Muscle of arm (tissue), 12 donors: ENCODE measurements around the gene MTERF4. TPM values are rescaled to one million over a fixed set of nuclear protein-coding genes. Genes with fewer than 3 reads are reported as not detected.
A peak's percentile ranks its signal among the peaks of the same experiment; 100 is the strongest.

Experiments
- DNase-seq: peaks from one replicate; pipeline ENCODE4 v3.0.0-alpha.2; 2013
- polyA plus RNA-seq, 12 donors: library from polyadenylated mRNA; unstranded; fragments of 120-200 nt; gene quantifications; one replicate each; pipeline ENCODE4 v1.2.1, GENCODE V29; 2013; ENCODE audit not compliant: insufficient read length in 12 of 12

MTERF4 gene
- polyA plus RNA-seq, 12 donors = 18.2 to 74.1 (median 35.0) TPM; not detected in 1

DNA sequence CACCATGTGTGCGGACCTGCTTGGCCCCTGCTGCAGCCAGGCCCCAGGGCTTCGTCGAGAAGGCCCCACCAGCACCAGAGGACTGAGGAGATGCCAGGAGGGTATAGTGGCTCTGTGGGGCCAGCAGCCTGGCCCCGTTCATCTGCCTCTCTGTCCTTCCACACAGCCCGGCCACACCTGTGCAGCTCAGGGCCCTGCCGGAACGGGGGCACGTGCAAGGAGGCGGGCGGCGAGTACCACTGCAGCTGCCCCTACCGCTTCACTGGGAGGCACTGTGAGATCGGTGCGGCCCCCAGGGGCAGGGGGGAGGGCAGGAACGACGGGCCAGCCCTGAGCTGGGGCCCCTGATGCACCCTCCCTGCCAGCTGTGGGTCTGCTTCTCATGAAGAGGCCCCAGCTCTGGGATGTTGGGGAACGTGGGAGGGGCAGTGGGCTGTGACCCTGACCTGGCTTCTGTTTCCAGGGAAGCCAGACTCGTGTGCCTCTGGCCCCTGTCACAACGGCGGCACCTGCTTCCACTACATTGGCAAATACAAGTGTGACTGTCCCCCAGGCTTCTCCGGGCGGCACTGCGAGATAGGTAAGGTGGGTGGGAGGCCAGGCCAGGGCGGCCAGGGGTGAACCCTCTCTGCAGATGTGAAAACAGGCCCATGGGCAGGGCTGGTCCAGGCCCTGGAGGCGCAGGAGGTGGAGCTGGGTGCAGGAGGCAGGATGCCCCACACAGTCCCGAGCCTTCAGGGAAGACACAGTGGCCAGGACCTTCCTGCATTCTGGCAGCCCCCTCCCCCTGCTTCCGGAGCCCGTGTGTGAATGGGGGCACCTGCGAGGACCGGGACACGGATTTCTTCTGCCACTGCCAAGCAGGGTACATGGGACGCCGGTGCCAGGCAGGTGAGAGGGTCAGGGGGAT, 50.3 kb downstream of the MTERF4 start:
- DNase-seq = no peak

DNA sequence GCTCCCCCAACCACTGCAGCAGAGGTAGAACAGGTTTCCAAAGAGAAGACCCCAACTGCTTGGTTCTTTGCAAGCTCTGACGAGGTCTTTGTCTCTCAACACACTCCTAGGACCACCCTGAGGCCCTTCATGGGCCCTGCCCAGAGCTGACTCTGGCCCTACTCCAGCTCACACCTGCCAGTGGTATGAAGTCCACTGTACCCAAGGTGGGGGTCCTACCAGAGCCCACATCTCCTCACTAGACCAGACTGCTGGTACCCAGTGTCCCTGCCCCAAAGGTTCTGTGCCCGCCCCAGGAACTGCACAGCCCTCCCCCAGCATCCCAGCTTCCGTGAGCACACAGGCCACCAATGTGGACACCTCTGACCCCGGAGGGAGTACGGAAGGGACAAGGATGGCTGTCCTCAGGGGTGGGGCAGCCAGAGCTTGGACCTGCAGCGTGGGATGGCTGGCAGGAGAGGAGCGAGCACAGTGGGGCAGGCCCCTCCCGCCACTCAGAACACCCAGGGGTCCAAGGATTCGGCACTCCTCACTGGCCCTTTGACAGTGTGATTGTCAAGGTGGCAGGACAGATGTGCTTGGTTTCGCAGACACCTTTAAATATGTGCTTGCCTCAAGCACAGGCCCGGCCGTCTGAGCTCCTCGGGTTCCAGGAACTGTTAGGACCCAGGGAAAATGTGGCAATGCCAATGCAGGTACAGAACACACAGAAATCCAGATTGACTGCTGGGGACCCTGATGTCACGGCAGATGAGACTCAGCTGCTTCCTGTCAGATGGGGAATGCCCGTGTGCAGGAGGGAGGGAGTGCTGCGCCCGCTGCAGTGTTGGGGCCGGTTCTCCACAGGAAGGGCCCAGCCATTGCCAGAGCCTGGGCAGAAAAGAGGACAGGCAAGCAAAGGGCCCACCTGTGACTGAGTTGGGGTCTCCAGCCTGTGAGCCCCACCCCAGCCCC, 51.2 kb downstream of the MTERF4 start:
- DNase-seq = no peak

DNA sequence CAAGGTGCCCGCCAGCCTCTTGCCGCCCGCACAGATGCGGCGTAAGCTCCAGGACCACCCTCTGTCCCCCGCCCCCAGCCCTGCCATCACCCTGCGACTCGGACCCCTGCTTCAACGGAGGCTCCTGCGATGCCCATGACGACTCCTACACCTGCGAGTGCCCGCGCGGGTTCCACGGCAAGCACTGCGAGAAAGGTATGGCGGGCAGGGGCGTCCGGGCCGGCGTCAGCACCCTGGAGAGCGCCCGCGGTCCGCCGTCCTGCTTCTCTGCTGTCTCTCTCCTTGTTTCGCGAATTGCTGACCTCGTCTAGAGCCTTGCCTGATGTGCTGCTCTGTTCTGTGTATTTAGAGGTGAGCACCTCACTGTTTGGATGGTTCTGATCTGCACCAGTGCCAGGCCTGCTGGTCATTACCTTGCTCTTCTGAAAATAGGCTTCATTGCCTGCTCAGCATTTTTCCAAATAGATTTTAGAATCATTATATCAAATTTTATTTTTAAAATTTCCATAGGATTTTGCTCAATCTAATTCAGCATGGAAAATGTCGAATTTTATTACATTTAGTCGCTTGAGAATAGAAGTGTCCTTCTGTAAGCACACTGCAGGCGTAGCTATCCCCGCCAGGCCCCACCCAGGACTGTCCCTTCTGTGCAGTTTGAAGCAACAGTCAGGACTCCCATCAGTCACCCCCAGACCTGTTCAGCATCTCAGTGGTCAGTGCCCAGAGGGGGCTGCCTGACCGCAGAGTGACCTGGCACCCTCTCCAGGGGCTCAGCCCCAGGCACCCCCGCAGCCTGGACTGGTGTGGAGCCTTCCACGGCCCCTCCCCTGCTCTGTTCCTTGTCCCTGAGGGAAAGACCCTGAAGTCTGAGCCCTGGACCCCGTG, 52.1 kb downstream of the MTERF4 start:
- DNase-seq = peak; percentile 38

DNA sequence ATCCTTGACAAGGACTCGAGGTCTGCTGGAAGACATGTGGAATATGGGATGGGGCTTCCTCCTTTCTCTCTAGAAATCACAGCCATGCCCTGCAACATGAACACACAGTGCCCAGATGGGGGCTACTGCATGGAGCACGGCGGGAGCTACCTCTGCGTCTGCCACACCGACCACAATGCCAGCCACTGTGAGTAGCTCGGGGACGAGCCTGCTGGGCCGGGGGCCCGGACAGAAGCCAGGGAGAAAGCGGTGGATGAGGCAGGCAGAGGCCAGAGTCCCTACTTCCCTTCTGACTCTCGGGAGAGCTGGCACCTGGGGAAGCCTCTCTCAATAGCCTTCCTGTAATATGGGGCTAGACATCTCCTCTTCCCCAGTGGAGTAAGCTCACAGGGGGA, 53.1 kb downstream of the MTERF4 start:
- DNase-seq = no peak

DNA sequence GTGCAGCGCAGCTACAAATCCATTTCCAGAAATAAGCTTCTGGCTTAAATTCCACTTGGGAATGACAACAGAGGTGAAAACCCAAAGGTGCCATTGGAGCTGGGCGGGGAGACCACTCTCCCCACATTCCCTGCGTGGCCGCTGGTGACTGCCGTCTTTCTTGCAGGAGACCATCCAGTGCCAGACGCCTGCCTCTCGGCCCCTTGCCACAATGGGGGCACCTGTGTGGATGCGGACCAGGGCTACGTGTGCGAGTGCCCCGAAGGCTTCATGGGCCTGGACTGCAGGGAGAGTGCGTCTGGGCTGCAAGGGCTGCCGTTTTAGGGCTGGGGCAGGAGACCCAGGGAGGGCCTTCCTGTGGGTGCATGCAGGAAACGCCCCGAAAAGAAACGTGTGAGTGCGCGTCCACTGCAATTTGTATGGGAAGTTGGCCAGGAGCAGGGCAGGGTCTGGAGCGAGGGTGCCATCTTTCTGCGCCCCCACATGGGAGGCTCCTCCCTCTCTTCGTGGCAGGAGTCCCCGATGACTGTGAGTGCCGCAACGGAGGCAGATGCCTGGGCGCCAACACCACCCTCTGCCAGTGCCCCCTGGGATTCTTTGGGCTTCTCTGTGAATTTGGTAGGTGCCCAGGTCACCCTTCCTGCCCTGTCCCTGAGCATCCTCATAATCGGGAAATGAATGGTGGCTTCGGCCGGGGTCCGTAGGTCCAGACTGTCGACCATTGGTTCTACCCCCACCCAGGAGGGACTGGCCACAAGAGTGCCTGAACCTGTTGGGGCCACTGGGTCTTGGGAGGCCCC, 53.7 kb downstream of the MTERF4 start:
- DNase-seq = no peak

DNA sequence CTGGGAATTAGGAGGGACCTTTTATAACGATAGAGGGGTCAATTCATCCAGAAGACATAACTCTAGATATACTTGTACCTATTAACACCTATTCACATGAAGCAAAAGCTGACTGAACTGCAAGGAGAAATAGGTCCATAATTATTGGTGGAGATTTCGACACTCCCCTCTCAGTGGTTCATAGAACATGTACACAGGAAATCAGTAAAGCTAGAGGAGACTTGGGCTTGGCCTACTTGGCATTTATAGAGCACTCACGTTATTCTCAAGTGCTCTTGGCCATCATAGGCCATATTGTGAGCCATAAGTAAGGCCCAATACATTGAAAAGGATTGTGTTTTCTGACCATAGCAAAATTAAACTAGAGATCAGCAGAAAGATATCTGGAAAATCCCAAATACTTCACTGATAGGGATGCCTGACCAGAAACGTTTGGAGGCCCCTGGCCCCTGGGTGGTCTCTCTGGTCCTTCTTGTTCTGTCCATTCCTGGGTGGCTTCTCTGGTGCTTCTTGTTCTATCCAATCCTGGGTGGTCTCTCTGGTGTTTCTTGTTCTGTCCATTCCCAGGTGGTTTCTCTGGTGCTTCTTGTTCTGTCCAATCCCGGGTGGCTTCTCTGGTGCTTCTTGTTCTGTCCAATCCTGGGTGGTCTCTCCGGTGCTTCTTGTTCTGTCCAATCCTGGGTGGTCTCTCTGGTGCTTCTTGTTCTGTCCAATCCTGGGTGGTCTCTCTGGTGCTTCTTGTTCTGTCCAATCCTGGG, 54.7 kb downstream of the MTERF4 start:
- no peak for DNase-seq

Other genes with a start within 250 kb of the MTERF4 start
- under 1 TPM in 5 of 12 donors, not detected in 7; 0.05 to 0.71 (median 0.15) TPM for gene AGXT, start 233.5 kb downstream of the MTERF4 start, polyA plus RNA-seq
- gene MAB21L4, start 206.1 kb downstream of the MTERF4 start, polyA plus RNA-seq = 1 to 10 TPM in 4 of 12 donors, under 1 TPM in 3, not detected in 5; 0.08 to 7.3 (median 1.7) TPM
- under 1 TPM in 10 of 12 donors, not detected in 2; 0.08 to 0.70 (median 0.28) TPM for gene CROCC2, start 196.0 kb downstream of the MTERF4 start, polyA plus RNA-seq
- 1 to 10 TPM in 11 of 12 donors, not detected in 1; 1.6 to 7.1 (median 3.6) TPM for gene SNED1, start 103.7 kb downstream of the MTERF4 start, polyA plus RNA-seq
- gene PASK, start 47.2 kb upstream of the MTERF4 start, polyA plus RNA-seq = 10 to 100 TPM in 2 of 12 donors, 1 to 10 TPM in 9, not detected in 1; 3.3 to 20.1 (median 5.7) TPM
- 10 to 100 TPM in 11 of 12 donors, not detected in 1; 62.1 to 86.9 (median 78.0) TPM for gene PPP1R7, start 48.2 kb upstream of the MTERF4 start, polyA plus RNA-seq
- 10 to 100 TPM in 1 of 12 donors, 1 to 10 TPM in 5, under 1 TPM in 5, not detected in 1; 0.43 to 10.2 (median 1.1) TPM for gene ANO7, start 86.4 kb upstream of the MTERF4 start, polyA plus RNA-seq
- gene HDLBP, start 213.4 kb upstream of the MTERF4 start, polyA plus RNA-seq = 100 to 1,000 TPM; 322 to 777 (median 352) TPM
- 100 to 1,000 TPM in 11 of 12 donors, not detected in 1; 231 to 409 (median 348) TPM for gene SEPTIN2, start 213.6 kb upstream of the MTERF4 start, polyA plus RNA-seq